HFF-Myc (cell line): ENCODE measurements around the gene YWHAH.

Source experiments
- DNase-seq: peaks from one replicate; pipeline ENCODE4 v3.0.0-alpha.2; 2011; ENCODE audit warnings: low read depth; ENCODE audit errors: extremely low read depth
- H3K4me3 ChIP-seq: replicated peaks from 2 replicates; pipeline ENCODE4 v1.5.1; 2011; ENCODE audit warnings: low read depth, mild to moderate bottlenecking, control low read depth, low read length
- CTCF ChIP-seq: IDR thresholded peaks from 2 replicates; pipeline ENCODE4 v1.5.1; 2012; ENCODE audit warnings: mild to moderate bottlenecking, low read depth, low read length, control low read depth; ENCODE audit errors: missing control alignments

Gene YWHAH

GRCh38 chr22:31937341-31937740, 7.0 kb upstream of the YWHAH start:
- no peak for TF ChIP-seq CTCF
- no peak overlapping the region for H3K4me3 ChIP-seq
- DNase-seq, result no peak

- TF ChIP-seq CTCF, result no peak
- DNase-seq, result no peak
- no peak overlapping the region for H3K4me3 ChIP-seq
Measured at GRCh38 chr22:31938296-31938695, 6.0 kb upstream of the YWHAH start.

GRCh38 chr22:31940506-31940905, 3.8 kb upstream of the YWHAH start:
- DNase-seq, result no peak
- no peak for TF ChIP-seq CTCF
- H3K4me3 ChIP-seq, result no peak overlapping the region

- no peak for DNase-seq
- no peak for TF ChIP-seq CTCF
- no peak overlapping the region for H3K4me3 ChIP-seq
Measured at GRCh38 chr22:31942091-31942490, 2.2 kb upstream of the YWHAH start.

- peak overlapping the region; percentile 43 for H3K4me3 ChIP-seq
- TF ChIP-seq CTCF, result no peak
- DNase-seq, result no peak
Measured at GRCh38 chr22:31943206-31943977, 943 bp upstream of the YWHAH start.

GRCh38 chr22:31944700-31945442, 536 bp downstream of the YWHAH start:
- DNase-seq, result no peak
- peak overlapping the region; percentile 99 for H3K4me3 ChIP-seq
- TF ChIP-seq CTCF, result no peak
